Endothelial cell of umbilical vein (primary cell): ENCODE results near the gene DIP2B. TPM values are rescaled to one million over a fixed set of nuclear protein-coding genes. Genes with fewer than 3 reads are reported as not detected.

ENCODE experiments used
- BruUV-seq: library from RNA; stranded (reverse); fragments of 400-500 nt; replicated peaks from 2 replicates; lab custom pipeline; 2021; lab: Mats Ljungman, UMichigan
- CTCF ChIA-PET: fragments of 300-600, 350-600 bp; sonication (Branson Sonifier 250); formaldehyde crosslinking; loops from one replicate; lab custom pipeline; 2021; ENCODE audit warnings: antibody characterized with exemption, inconsistent platforms; lab: Charles Lee
- POLR2A ChIA-PET: fragments of 300-600, 350-600 bp; sonication (Branson Sonifier 250); formaldehyde crosslinking; loops from one replicate; lab custom pipeline; 2021; ENCODE audit warnings: antibody characterized with exemption, inconsistent platforms; lab: Charles Lee
- DNase-seq: peaks from one replicate; pipeline ENCODE4 v3.0.0-alpha.2; 2011; ENCODE audit warnings: low read depth, low spot score
- FAIRE-seq: peaks from 2 replicates; lab custom pipeline; 2011; peaks lifted over from hg19 to GRCh38; lab: Jason Lieb, UNC
- H2AFZ ChIP-seq: 2 replicates; pipeline ENCODE4 v1.6.0; 2012; ENCODE audit warnings: low read depth, low read length, control low read depth, inconsistent platforms
- H3K27ac ChIP-seq: 2 replicates; pipeline ENCODE4 v1.5.1; 2011; ENCODE audit warnings: low read depth, mild to moderate bottlenecking, control low read depth, low read length, moderate library complexity; ENCODE audit not compliant: insufficient read depth
- H3K27me3 ChIP-seq, 2 experiments: 2 replicates each; pipeline versions ENCODE4 v1.6.0 to v1.6.1; 2011; ENCODE audit warnings: low read length in 2 of 2, mixed read lengths in 1 of 2; ENCODE audit not compliant: control insufficient read depth in 2 of 2, insufficient read depth in 2 of 2
- H3K36me3 ChIP-seq, 2 experiments: 2 replicates in 1 of 2; 3 replicates in 1 of 2; pipeline ENCODE4 v1.5.1; 2011; ENCODE audit warnings: low read length in 2 of 2, mild to moderate bottlenecking in 1 of 2, moderate library complexity in 1 of 2; ENCODE audit not compliant: control insufficient read depth in 2 of 2, insufficient read depth in 2 of 2; ENCODE audit errors: extremely low read depth in 1 of 2
- H3K4me1 ChIP-seq: 3 replicates; pipeline ENCODE4 v1.5.1; 2011; ENCODE audit warnings: mild to moderate bottlenecking, low read length; ENCODE audit not compliant: control insufficient read depth, insufficient read depth; ENCODE audit errors: extremely low read depth
- H3K4me2 ChIP-seq: 2 replicates; pipeline ENCODE4 v1.6.1; 2011; ENCODE audit warnings: low read length, control low read depth, mixed read lengths; ENCODE audit not compliant: insufficient read depth
- H3K4me3 ChIP-seq, 3 experiments: fragments of 200-600 bp in 1 of 3; sonication (generic), shearing (Covaris generic) in 1 of 3; replicated peaks in 1 of 3; 2 replicates each; pipeline ENCODE4 v1.5.1; 2011 to 2016; ENCODE audit warnings: control low read depth in 3 of 3, low read length in 3 of 3, mild to moderate bottlenecking in 2 of 3, inconsistent platforms in 1 of 3, low read depth in 1 of 3, moderate library complexity in 1 of 3; ENCODE audit not compliant: insufficient read depth in 1 of 3
- H3K79me2 ChIP-seq: 2 replicates; pipeline ENCODE4 v1.6.0; 2012; ENCODE audit warnings: low read length, inconsistent platforms; ENCODE audit not compliant: control insufficient read depth, insufficient read depth
- H3K9ac ChIP-seq: replicated peaks from 2 replicates; pipeline ENCODE3; 2011; ENCODE audit warnings: low read length, control low read depth; ENCODE audit not compliant: insufficient read depth; ENCODE audit errors: extremely low read depth
- H3K9me1 ChIP-seq: replicated peaks from 3 replicates; pipeline ENCODE4 v1.6.0; 2011; ENCODE audit warnings: mild to moderate bottlenecking, low read length; ENCODE audit not compliant: control insufficient read depth, insufficient read depth; ENCODE audit errors: extremely low read depth
- H3K9me3 ChIP-seq: replicated peaks from 2 replicates; pipeline ENCODE4 v1.5.1; 2012; ENCODE audit warnings: low read length, inconsistent platforms; ENCODE audit not compliant: control insufficient read depth, insufficient read depth
- H4K20me1 ChIP-seq: replicated peaks from 2 replicates; pipeline ENCODE3; 2011; ENCODE audit warnings: mild to moderate bottlenecking, low read length; ENCODE audit not compliant: control insufficient read depth, insufficient read depth; ENCODE audit errors: extremely low read depth
- EZH2 ChIP-seq: IDR thresholded peaks from 2 replicates; pipeline ENCODE4 v1.6.1; 2012; ENCODE audit warnings: borderline replicate concordance, low read depth, mild to moderate bottlenecking, moderate library complexity, low read length, inconsistent platforms; ENCODE audit not compliant: severe bottlenecking
- FOS ChIP-seq: IDR thresholded peaks from 2 replicates; pipeline ENCODE4 v1.6.1; 2011; ENCODE audit warnings: mild to moderate bottlenecking, low read length, moderate library complexity, borderline replicate concordance; ENCODE audit not compliant: insufficient read depth
- GATA2 ChIP-seq: IDR thresholded peaks from 2 replicates; pipeline ENCODE4 v1.7.0; 2011; ENCODE audit warnings: low read depth, mild to moderate bottlenecking, moderate library complexity, mixed read lengths, low read length; ENCODE audit not compliant: insufficient read length, insufficient read depth
- JUN ChIP-seq: IDR thresholded peaks from 2 replicates; pipeline ENCODE4 v1.6.1; 2011; ENCODE audit warnings: borderline replicate concordance, low read depth; ENCODE audit not compliant: insufficient read length, insufficient read depth
- MAX ChIP-seq: IDR thresholded peaks from 2 replicates; pipeline ENCODE4 v1.6.1; 2011; ENCODE audit not compliant: insufficient read depth, insufficient read length
- MYC ChIP-seq: IDR thresholded peaks from one replicate; pipeline ENCODE4 v1.6.1; 2011; ENCODE audit warnings: mild to moderate bottlenecking, low read depth, low read length
- POLR2A ChIP-seq: IDR thresholded peaks from 2 replicates; pipeline ENCODE4 v1.6.1; 2012; ENCODE audit warnings: low read depth, mild to moderate bottlenecking, control low read depth, low read length
- POLR2AphosphoS5 ChIP-seq: IDR thresholded peaks from 2 replicates; pipeline ENCODE4 v1.6.1; 2012; ENCODE audit warnings: low read depth, mild to moderate bottlenecking, control low read depth, low read length, moderate library complexity; ENCODE audit not compliant: insufficient read depth
- dilution Hi-C: fragments of 300-500 bp; cut with MboI; formaldehyde crosslinking; loops from one replicate; pipeline ENCODE4 v1.15.0; 2019; ENCODE audit warnings: low sequenced_read_pairs; ENCODE audit not compliant: extremely low pct_ligation_motif_present
- intact Hi-C: fragments of 100-400 bp; cut with micrococcal nuclease; formaldehyde crosslinking; loops from one replicate; pipeline ENCODE4 v1.10.0; 2022
- polyA plus RNA-seq, 4 experiments: library from polyadenylated mRNA; depleted of rRNA in 3 of 4; stranded (reverse) in 3 of 4; unstranded in 1 of 4; fragments of >200 nt; gene quantifications; 2 replicates each; pipeline versions ENCODE4 v1.2.1 to v1.2.3, GENCODE V29; 2011 to 2012; ENCODE audit warnings: missing spikeins in 1 of 4
- total RNA-seq: library from RNA; stranded (reverse); gene quantifications from 2 replicates; pipeline ENCODE4 v1.2.3, GENCODE V29; 2021
- TF ChIP-seq, protein P1 (sequence below), 2 donors: IDR thresholded peaks; 1 replicate in 1 of 2; 2 replicates in 1 of 2; pipeline ENCODE4 v1.5.1; 2011; ENCODE audit warnings: low read length in 2 of 2, mild to moderate bottlenecking in 2 of 2, moderate library complexity in 2 of 2, control low read depth in 1 of 2, inconsistent platforms in 1 of 2, low read depth in 1 of 2; ENCODE audit not compliant: insufficient read depth in 1 of 2; ENCODE audit errors: extremely low read depth in 1 of 2

The DIP2B gene
- total and polyA plus RNA-seq, 2 donors (not counting 3 experiments of a cell fraction or from before 2014, with no cell fraction given), result 14.5 to 28.0 TPM

DNA sequence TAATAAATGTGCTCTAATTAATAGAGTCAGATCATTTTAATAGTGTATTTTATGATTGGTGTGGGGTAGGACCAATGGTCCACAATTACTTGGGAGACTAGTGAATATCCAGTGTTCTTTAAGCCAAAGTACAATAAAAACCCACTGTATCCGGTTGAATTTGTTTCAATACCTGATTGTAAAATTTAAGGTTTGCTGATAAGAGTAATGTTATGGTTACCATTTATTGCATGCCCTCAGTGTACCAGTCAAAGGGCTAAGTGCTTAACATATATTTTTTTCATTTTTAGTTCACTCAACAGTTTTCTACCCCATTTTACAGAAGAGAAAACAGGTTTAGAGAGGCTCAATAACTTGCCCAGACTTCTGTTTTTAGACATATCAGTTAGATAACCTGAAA is 161.2 kb downstream of the DIP2B start:
- intact Hi-C loops (no loop called here), dilution Hi-C loops (no loop called here)
- no peak overlapping the region for H3K4me2 ChIP-seq
- no peak overlapping the region for H3K4me3 ChIP-seq
- H3K27me3 ChIP-seq, result no peaks in the 10 kb centered on the region
- no peak overlapping the region for H2AFZ ChIP-seq
- peaks cover 0 to under 1% of the 10 kb centered on the region in 2 experiments for H3K36me3 ChIP-seq
- no peaks in the 10 kb centered on the region for H4K20me1 ChIP-seq
- H3K9ac ChIP-seq, result no peak overlapping the region
- DNase-seq (no peak), FAIRE-seq (no peak)
- ChIA-PET POLR2A (no interaction called here), CTCF (interaction anchor here (1.1 to 1.6 kb wide), 3 partner anchors 25 to 161 kb away, joined by 3 to 4 read pairs (median 3); partner anchors contain the start of gene DIP2B)
- H3K27ac ChIP-seq, result no peak overlapping the region
- H3K9me3 ChIP-seq, result no peaks in the 10 kb centered on the region
- no peaks in the 10 kb centered on the region for H3K9me1 ChIP-seq
- H3K4me1 ChIP-seq, result no peaks in the 10 kb centered on the region
- BruUV-seq, result no TSS peak
- no peak for TF ChIP-seq FOS
- TF ChIP-seq MAX, result no peak
- no peak for TF ChIP-seq MYC
- no peak for TF ChIP-seq POLR2AphosphoS5
- TF ChIP-seq GATA2, result no peak
- TF ChIP-seq, protein P1, sequence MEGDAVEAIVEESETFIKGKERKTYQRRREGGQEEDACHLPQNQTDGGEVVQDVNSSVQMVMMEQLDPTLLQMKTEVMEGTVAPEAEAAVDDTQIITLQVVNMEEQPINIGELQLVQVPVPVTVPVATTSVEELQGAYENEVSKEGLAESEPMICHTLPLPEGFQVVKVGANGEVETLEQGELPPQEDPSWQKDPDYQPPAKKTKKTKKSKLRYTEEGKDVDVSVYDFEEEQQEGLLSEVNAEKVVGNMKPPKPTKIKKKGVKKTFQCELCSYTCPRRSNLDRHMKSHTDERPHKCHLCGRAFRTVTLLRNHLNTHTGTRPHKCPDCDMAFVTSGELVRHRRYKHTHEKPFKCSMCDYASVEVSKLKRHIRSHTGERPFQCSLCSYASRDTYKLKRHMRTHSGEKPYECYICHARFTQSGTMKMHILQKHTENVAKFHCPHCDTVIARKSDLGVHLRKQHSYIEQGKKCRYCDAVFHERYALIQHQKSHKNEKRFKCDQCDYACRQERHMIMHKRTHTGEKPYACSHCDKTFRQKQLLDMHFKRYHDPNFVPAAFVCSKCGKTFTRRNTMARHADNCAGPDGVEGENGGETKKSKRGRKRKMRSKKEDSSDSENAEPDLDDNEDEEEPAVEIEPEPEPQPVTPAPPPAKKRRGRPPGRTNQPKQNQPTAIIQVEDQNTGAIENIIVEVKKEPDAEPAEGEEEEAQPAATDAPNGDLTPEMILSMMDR (IDR thresholded peaks at IDR 0.05; ENCODE audit: extremely low read depth in 1 of 2, insufficient read depth in 1 of 2, low read depth in 1 of 2, low read length in 2 of 2), result no peak
- no peak for TF ChIP-seq POLR2A
- TF ChIP-seq EZH2, result no peak
- no peak for TF ChIP-seq JUN
- no peaks in the 10 kb centered on the region for H3K79me2 ChIP-seq
